HepG2 (cell line): ENCODE results near the gene DNAJC5. TPM values are rescaled to one million over a fixed set of nuclear protein-coding genes. Genes with fewer than 3 reads are reported as not detected.
A peak's percentile ranks its signal among the peaks of the same experiment; 100 is the strongest.

ENCODE experiments used
- ATAD3A ChIP-seq: sonication (generic); formaldehyde crosslinking; IDR thresholded peaks from 2 replicates; pipeline ENCODE4 v1.4.0; 2020; ENCODE audit warnings: missing genetic modification reagents
- DDIT3 ChIP-seq: sonication (generic); formaldehyde crosslinking; IDR thresholded peaks from 2 replicates; pipeline ENCODE4 v1.4.0; 2020; ENCODE audit warnings: mild to moderate bottlenecking, missing genetic modification reagents
- HDAC2 ChIP-seq: sonication (generic); formaldehyde crosslinking; IDR thresholded peaks from 2 replicates; pipeline ENCODE4 v1.4.0; 2020; ENCODE audit warnings: missing genetic modification reagents
- HDAC6 ChIP-seq: fragments of 200-600 bp; sonication (generic); IDR thresholded peaks from 2 replicates; pipeline ENCODE4 v1.7.0; 2017; ENCODE audit warnings: mild to moderate bottlenecking, antibody characterized with exemption, low read length, low read depth
- KAT2B ChIP-seq: fragments of 150-350 bp; IDR thresholded peaks from 2 replicates; pipeline ENCODE4 v1.6.1; 2014; ENCODE audit warnings: low read depth, low read length, borderline replicate concordance
- KDM4B ChIP-seq: sonication (generic); formaldehyde crosslinking; IDR thresholded peaks from 2 replicates; pipeline ENCODE4 v1.4.0; 2020; ENCODE audit warnings: missing genetic modification reagents
- MBD4 ChIP-seq: IDR thresholded peaks from 2 replicates; pipeline ENCODE4 v1.6.1; 2012; ENCODE audit warnings: low read length, inconsistent platforms, borderline replicate concordance
- NCOR1 ChIP-seq: fragments of 200-600 bp; sonication (generic); IDR thresholded peaks from 2 replicates; pipeline ENCODE4 v1.7.0; 2017; ENCODE audit warnings: antibody characterized with exemption, low read length, borderline replicate concordance
- PHB2 ChIP-seq: fragments of 450-650 bp; IDR thresholded peaks from 2 replicates; pipeline ENCODE4 v1.6.1; 2018; ENCODE audit not compliant: partially characterized antibody
- RFX3 ChIP-seq: IDR thresholded peaks from 2 replicates; pipeline ENCODE4 v1.6.1; 2016; ENCODE audit warnings: missing biosample characterization, missing genetic modification reagents
- SP1 ChIP-seq, 2 experiments: fragments of 450-650 bp in 1 of 2; sonication (generic) in 1 of 2; formaldehyde crosslinking in 1 of 2; IDR thresholded peaks; 2 replicates each; pipeline versions ENCODE4 v1.4.0 to v1.6.1; 2016 to 2020; ENCODE audit warnings: missing genetic modification reagents in 1 of 2
- SYNCRIP ChIP-seq: fragments of 200-400 bp; formaldehyde crosslinking; IDR thresholded peaks from 2 replicates; pipeline ENCODE4 v1.6.1; 2018; ENCODE audit warnings: mild to moderate bottlenecking, low read depth, low read length; ENCODE audit not compliant: insufficient read depth
- TFDP1 ChIP-seq: IDR thresholded peaks from 2 replicates; pipeline ENCODE4 v1.6.1; 2016; ENCODE audit warnings: missing compliant biosample characterization, missing genetic modification reagents, borderline replicate concordance
- TFDP2 ChIP-seq: sonication (generic); formaldehyde crosslinking; IDR thresholded peaks from 2 replicates; pipeline ENCODE4 v1.4.0; 2020; ENCODE audit warnings: missing genetic modification reagents
- TFE3 ChIP-seq: IDR thresholded peaks from 2 replicates; pipeline ENCODE4 v1.6.1; 2016
- ZNF543 ChIP-seq: sonication (generic); formaldehyde crosslinking; IDR thresholded peaks from 2 replicates; pipeline ENCODE4 v1.4.0; 2020; ENCODE audit warnings: mild to moderate bottlenecking, missing genetic modification reagents
- ZNF614 ChIP-seq: IDR thresholded peaks from 2 replicates; pipeline ENCODE4 v1.6.1; 2018; ENCODE audit warnings: missing biosample characterization, missing genetic modification reagents, inconsistent platforms, borderline replicate concordance
- polyA plus RNA-seq, 8 experiments: library from polyadenylated mRNA; depleted of rRNA in 3 of 8; stranded (reverse) in 7 of 8; unstranded in 1 of 8; fragments of >200 nt; fragmentation: Illumina TruSeq in 4 of 8; extraction: Trizol in 4 of 8; gene quantifications; 2 replicates each; pipeline versions ENCODE4 v1.2.1 to v1.2.3, GENCODE V29; 2011 to 2016; ENCODE audit warnings: low read depth in 4 of 8, missing spikeins in 1 of 8, mixed read lengths in 1 of 8; ENCODE audit not compliant: insufficient read depth in 1 of 8
- total RNA-seq, 5 experiments: library from RNA; depleted of rRNA; stranded (reverse); fragments of >200 nt; fragmentation: Illumina TruSeq; extraction: Trizol; gene quantifications; 2 replicates each; pipeline ENCODE4 v1.2.3, GENCODE V29; 2016; ENCODE audit warnings: low read depth in 1 of 5
- TF ChIP-seq, protein P1 (sequence below): sonication (generic); formaldehyde crosslinking; IDR thresholded peaks from 2 replicates; pipeline ENCODE4 v1.5.1; 2020; ENCODE audit warnings: missing genetic modification reagents, mild to moderate bottlenecking, borderline replicate concordance

The DNAJC5 gene
- total and polyA plus RNA-seq, 2 of the 13 experiments (the other 11 are each of a cell fraction or from before 2014, with no cell fraction given): 42.8 to 64.5 TPM

GRCh38 chr20:63894358-63895201 lies at the start of gene DNAJC5 (continued):
- TF ChIP-seq TFE3 (no peak), ATAD3A (CRISPR knock-in tag) (no peak), RFX3 (CRISPR knock-in tag) (no peak), ZNF543 (CRISPR knock-in tag) (peak; percentile 70), HDAC6 (no peak), TFDP2 (peak; percentile 54; the same call in 1 of the 2 replicates), HDAC2 (CRISPR knock-in tag) (peak; percentile 88), ZNF614 (CRISPR knock-in tag) (peak; percentile 85; the same call in 1 of the 2 replicates), KDM4B (peak; percentile 55; the same call in 1 of the 2 replicates), MBD4 (no peak), KAT2B (no peak), TFDP1 (CRISPR knock-in tag) (peak; percentile 48; the same call in 1 of the 2 replicates), SP1 (IDR thresholded peaks at IDR 0.05) (no peak), SP1 (CRISPR knock-in tag; IDR thresholded peaks at IDR 0.05) (peak; percentile 96), PHB2 (no peak), DDIT3 (no peak), SYNCRIP (no peak), NCOR1 (no peak)
- TF ChIP-seq, protein P1, sequence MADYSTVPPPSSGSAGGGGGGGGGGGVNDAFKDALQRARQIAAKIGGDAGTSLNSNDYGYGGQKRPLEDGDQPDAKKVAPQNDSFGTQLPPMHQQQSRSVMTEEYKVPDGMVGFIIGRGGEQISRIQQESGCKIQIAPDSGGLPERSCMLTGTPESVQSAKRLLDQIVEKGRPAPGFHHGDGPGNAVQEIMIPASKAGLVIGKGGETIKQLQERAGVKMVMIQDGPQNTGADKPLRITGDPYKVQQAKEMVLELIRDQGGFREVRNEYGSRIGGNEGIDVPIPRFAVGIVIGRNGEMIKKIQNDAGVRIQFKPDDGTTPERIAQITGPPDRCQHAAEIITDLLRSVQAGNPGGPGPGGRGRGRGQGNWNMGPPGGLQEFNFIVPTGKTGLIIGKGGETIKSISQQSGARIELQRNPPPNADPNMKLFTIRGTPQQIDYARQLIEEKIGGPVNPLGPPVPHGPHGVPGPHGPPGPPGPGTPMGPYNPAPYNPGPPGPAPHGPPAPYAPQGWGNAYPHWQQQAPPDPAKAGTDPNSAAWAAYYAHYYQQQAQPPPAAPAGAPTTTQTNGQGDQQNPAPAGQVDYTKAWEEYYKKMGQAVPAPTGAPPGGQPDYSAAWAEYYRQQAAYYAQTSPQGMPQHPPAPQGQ: peak; percentile 29; the same call in 1 of the 2 replicates
